K562 treated with DMSO at 1 percent for 24 hours (cell line): ENCODE data around the gene UBE2E3. TPM values are rescaled to one million over a fixed set of nuclear protein-coding genes. Genes with fewer than 3 reads are reported as not detected.

Source experiments
- total RNA-seq: library from RNA; unstranded; fragments of 300-600 nt; gene quantifications from 2 replicates; pipeline ENCODE4 v1.2.3, GENCODE V29; 2022; ENCODE audit warnings: low read depth; ENCODE audit not compliant: insufficient read depth

The UBE2E3 gene
- total RNA-seq: 56.4 and 62.5 TPM in 2 replicates

DNA sequence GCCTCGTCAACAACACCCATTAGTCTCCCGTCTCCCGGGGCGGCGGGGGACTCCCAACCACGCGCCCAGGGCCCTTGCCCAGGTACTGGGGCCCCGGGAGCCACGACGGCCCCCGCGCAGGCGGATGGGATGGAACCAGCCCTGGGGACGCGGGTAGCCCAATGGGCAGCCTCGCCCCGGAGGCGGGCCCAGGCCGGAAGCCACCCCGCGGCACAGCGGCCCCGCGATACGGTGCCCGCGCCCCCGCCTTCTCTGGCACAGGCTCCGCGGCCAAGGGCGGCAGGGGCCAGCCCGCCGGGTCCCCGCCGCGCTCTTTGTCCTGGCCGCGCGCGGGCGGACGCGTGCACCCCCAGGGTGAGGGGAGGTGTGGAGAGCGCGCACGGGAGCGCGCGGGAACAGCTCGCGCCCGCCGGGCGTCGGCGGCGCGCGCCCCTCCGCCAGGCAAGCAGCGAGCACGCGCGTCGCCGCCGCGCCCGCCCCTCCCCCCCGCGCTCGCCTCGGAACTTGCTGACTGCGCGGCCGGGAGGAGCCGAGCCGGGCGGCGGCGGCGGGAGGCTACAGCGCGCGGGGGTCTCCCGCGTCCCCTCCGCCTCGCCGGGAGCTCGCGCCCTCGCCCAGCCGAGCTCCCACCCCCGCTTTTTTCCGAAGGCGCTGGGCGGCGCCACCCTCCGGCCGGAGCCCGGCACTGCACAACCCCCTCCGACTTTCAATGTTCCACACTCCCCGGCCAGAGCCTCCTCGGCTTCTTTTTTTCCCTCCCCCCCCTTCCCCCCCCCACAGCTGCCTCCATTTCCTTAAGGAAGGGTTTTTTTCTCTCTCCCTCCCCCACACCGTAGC is at the start of gene UBE2E3:
UBE2E3 (plus strand) TSS at position 500 of the 837 bp plus-strand sequence. CDS start 1,438 bp downstream, outside the sequence.

